HG03354 (cell line): ENCODE data around the gene CST11.
A peak's percentile ranks its signal among the peaks of the same experiment; 100 is the strongest.

ENCODE experiments used
- ATAC-seq: cut with Tn5 transposase; IDR thresholded peaks from one replicate; pipeline ENCODE4 v1.9.1; 2021; ENCODE audit warnings: mild to moderate bottlenecking; ENCODE audit not compliant: unreplicated experiment, poor library complexity, severe bottlenecking

CST11 gene

GRCh38 chr20:23433628-23434027, 19.0 kb downstream of the CST11 start:
- no peak for ATAC-seq

GRCh38 chr20:23425129-23425528, 27.5 kb downstream of the CST11 start:
- ATAC-seq = no peak

GRCh38 chr20:23420943-23421931, 31.4 kb downstream of the CST11 start, which contains the start of gene NAPB:
Gene NAPB (minus strand): TSS chr20:23421488. CDS start chr20:23421402, 86 bp downstream.
- ATAC-seq = peak; percentile 97

- ATAC-seq = peak; percentile 36
These were observed 32.4 kb downstream of the CST11 start for GRCh38 chr20:23419995-23420901.

GRCh38 chr20:23419657-23419994, 33.0 kb downstream of the CST11 start:
- no peak for ATAC-seq

- no peak for ATAC-seq
These were observed 34.8 kb downstream of the CST11 start for GRCh38 chr20:23417861-23418260.

- no peak for ATAC-seq
These were observed 36.6 kb downstream of the CST11 start for GRCh38 chr20:23415959-23416583.

GRCh38 chr20:23415555-23415954, 37.1 kb downstream of the CST11 start:
- no peak for ATAC-seq

GRCh38 chr20:23414526-23415188, 38.0 kb downstream of the CST11 start:
- no peak for ATAC-seq

- ATAC-seq = no peak
These were observed 38.7 kb downstream of the CST11 start for GRCh38 chr20:23413862-23414422.

- no peak for ATAC-seq
These were observed 40.6 kb downstream of the CST11 start for GRCh38 chr20:23412026-23412425.

- no peak for ATAC-seq
These were observed 41.6 kb downstream of the CST11 start for GRCh38 chr20:23410916-23411695.

GRCh38 chr20:23409800-23410199, 42.9 kb downstream of the CST11 start:
- ATAC-seq = no peak

GRCh38 chr20:23408957-23409356, 43.7 kb downstream of the CST11 start:
- ATAC-seq = no peak

- peak; percentile 73 for ATAC-seq
These were observed 44.8 kb downstream of the CST11 start for GRCh38 chr20:23407781-23408464.

- no peak for ATAC-seq
These were observed 45.8 kb downstream of the CST11 start for GRCh38 chr20:23406880-23407279.

GRCh38 chr20:23404196-23404595, 48.5 kb downstream of the CST11 start:
- no peak for ATAC-seq

GRCh38 chr20:23403751-23404150, 48.9 kb downstream of the CST11 start:
- ATAC-seq = no peak
